ENCODE results near the gene WDR1.

The WDR1 gene

GRCh38 chr4:10083861-10084641, 32.5 kb downstream of the WDR1 start:
- DNase-seq: no peak

- DNase-seq: no peak
Measured at GRCh38 chr4:10083331-10083771, 33.2 kb downstream of the WDR1 start.

DNA sequence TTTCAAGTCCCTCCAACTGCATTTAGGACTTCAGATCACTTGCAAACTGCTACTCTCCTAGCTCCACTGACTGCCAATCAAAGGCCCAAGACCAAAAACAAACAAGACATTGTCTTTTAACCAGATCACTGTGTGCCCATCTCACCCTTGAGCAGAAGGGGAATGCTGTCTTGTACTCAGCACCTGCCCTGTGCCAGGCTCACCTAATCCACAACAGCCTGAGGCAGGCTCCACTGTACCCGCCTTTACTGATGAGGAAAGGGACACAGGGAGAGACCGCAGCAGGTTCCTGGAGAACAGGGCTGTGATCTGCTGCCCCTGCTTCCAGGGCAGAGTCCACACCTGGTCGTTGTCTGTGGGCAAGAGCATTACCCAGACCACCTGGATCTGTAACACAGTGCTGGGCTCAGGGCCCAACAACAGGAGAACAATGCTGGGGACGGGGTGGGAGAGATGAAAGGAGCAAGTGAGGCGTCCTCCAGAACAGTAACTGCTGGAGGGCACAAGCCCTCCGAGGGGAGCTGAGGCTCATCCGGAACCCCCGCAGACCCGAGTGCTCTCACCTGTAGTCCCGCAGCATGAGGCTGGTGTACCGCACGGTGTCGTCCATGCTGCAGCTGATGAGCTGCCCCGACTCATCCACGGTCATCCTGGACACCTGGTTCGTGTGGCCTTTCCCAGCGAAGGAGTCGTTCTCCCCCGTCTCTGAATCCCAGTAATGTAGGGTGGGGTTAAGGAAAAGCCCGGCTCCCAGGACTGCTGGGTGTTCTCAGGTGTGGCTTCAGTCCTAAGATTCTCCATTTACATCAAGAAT, 33.9 kb downstream of the WDR1 start:
- no peak for DNase-seq

DNA sequence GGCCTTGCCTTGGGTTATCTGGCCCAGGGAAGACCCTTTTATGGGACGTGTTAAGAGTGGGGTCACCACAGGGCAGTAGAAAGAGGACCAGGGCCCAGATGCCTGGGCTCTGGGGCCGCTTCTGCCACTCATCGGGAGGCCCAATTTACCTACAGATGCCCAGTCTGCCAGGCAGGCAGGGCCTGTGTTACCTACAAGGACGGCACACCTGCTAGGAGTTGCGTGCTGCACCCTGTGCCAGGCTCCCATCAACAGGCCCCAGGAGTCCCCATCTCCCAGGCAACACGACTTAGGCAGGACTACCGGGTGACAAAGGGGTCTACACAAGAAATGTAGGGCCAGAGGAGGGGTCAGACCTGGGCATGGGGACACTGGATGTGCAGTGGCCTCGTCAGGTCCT, 34.6 kb downstream of the WDR1 start:
- DNase-seq: no peak

DNA sequence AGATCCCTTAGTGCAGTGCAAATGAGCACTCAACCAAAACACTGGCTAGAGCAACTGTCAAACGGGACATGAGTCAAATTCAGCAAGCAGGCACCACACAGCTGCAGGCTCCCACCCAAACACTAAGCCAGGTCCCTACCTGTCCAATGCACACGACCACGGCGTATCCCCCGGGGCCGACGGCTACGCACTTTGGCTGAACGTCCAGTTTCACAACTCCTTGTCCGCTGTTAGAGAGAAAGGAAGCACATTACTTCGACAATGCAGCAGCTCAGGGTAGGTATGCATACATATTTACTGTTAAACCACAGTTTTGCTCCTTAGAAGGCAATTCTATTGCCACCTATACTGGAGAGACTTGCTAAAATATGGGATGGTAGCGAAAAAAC, 35.4 kb downstream of the WDR1 start:
- DNase-seq: no peak

DNA sequence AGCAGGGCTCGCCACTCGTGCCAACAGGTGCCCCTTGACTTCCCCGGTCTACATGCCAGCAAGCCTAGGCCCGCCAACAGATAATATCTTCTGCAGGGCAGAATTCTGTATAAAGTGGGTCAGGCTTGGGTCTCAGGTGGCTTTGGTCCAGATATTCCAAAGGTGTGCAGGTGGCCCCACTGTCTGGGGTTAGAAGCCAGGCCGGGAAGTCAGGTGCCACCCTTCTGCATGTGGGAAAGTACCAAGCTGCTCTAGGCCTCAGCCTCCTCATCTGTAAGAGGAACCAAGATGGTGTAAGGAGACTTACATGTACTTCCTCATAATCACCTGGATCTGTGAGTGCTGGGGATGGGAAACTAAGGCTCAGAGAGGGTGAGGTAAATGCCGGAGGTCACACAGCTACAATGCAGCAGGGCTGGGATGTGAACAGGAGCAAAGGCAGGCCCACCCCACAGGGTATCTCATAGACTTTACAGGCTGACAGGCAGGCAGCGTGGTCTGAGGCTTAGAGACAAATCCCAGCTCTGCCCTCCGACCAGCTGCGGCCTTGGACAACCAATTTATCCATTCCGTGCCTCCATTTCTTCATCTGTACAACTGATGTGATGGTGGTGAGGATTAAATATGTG, 35.9 kb downstream of the WDR1 start:
- no peak for DNase-seq

DNA sequence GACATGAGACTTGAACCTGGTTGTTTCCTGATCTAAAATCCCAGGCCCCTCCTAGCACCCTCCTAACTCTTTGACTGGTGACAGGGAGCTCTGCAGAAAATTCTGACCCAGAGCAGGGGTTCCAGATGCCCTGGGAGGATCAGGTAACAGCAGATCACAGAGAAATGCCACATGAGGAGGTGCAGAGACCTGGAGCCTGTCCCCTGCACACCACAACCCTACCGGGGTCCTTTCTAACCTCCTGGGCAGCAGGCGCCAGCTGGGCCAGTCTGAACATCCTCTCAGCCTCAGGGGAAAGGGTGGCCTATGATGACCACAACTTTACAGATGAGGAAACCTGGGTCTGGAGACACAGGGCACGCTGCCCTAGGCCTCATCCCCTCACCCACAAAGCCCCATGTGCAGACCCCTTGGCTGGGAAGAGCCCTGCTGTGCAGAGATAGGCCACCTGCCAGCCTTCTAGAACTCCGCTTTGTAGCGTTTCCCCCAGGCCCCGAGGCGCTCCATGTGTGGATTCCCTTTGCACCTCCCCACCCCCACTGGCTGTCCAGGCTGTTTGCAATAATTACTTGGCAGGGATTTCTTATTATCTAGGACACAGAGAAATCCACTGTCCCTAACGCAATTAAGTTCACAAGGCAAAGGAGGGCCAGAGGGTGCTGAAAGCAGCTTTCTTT, 36.5 kb downstream of the WDR1 start:
- DNase-seq: no peak

- no peak for DNase-seq
Measured at GRCh38 chr4:10079256-10079655, 37.3 kb downstream of the WDR1 start.

DNA sequence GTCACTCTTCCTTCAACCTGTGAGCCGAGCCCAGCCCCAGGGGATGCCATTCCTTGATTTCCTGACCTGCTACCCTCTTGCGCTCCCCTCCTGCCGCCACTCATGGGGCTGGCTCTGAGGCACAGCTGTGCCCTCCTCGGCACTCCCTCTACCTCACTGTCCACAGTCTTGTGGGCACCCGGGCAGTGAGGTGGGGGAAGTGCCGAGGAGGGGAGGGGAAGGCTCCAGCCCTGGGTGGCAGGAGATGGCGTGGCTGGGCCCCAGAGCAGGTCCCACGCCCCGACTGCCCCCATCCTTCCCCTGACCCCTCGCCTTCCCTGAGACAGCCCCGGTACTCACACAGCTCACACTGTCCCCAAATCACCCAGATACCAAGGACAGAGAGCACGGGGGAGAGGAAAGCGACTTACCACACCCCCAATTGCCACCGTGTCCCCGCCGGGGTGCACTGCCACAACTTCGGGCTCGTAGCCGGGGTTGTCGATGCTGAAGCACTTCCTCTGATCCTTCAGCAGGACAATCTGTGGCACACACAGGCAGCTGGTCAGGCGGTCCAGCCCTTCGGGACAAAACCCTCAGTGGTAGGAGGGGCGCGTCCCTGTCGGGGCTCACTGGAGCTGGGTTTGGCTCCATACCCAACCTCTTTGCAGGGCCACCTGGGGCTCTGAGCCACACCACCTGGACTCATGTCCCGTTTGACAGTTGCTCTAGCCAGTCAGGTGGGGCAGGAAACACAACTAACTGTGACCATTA, 37.9 kb downstream of the WDR1 start:
- no peak for DNase-seq

DNA sequence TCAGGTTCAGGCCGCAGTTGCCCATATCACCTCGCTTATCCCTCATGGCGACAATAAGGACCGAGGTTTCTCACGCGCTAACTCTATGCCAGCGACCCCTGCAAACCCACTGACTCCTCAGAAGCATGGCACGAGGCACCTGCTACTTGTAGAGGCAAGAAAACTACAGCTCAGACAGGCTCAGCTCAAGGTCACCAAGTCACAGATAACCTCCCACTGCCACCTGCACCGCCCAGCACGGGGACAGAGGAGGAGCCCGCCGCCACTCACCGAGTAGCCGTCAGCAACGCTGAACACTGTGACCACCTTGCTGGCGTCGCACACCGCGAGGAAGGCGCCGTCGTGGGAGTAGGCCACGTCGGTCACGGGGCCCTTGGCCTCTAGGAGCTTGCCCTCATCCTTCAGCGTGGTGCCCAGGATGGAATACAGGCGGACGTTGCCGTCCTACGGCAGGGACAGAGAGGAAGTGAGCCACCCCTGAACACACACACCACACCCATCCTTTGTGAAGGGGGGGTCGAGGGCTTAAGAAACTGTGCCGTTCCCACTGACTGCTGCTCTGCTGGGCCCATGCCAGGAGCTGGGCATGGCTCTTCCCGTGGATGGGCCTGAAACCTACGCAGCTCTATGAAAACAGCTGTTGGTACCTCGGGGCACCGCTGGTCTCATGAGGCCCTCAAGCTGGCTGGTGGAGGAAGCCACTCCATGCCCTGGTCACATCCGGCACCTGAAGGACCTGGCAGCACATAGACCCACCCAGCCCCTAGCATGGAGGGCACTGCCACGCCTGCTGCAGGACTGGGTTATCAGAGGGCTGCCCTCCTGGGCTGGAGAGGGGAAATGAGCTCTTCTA, 38.9 kb downstream of the WDR1 start:
- DNase-seq: no peak

- no peak for DNase-seq
Measured at GRCh38 chr4:10077076-10077475, 39.5 kb downstream of the WDR1 start.

DNA sequence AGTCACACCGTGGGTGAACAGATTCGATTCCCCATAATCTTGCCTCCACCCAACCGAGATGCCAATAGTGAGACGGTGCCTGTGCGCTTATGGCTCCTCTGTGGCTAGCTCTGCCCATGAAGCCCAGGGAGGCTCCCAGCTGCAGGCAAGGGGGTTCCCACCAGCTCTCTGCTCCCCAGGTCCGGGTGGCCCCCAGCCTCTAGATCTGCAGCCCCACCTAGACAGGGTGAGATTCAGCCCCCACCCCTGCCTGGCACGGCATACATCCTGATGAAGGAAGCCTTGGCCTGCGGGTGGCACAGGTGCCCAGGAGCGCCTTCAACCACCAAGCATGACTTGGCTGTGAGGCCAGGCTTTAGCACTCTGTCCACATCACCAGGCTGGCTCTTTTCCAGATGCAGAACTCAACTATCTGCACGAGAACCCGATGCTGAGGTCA, 40.6 kb downstream of the WDR1 start:
- DNase-seq: no peak

DNA sequence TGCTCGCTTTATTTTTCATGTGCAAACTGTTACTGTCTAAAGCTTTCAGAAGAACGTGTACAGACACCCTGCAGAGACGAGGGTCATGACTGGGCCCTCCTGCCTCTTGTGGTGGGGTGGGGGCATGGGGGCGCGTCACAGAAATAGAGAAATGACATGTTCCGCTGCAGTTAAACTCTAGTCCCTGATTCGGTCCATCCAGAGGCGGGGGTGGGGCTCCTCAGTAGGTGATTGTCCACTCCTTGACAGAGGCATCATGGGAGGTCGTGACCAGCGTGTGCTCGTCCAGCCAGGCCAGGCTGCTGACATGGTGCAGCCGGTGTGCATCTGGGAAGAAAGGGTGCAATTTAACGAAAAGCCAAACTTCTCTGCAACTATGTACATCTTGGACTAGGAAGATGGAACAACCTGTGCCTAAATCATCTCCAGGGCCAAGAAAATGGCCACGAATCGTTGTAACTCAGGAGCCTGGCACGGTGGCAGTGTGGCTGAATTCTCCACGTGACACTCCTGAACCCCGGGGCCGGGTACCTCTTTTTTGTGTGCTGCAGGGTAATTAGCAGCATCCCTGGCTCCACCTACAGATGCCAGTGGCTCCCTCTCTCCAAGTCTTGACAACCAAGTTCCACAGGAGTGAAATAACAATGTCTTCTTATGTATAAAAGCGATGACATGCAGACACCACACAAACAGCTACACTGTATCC, 41.3 kb downstream of the WDR1 start:
- no peak for DNase-seq

DNA sequence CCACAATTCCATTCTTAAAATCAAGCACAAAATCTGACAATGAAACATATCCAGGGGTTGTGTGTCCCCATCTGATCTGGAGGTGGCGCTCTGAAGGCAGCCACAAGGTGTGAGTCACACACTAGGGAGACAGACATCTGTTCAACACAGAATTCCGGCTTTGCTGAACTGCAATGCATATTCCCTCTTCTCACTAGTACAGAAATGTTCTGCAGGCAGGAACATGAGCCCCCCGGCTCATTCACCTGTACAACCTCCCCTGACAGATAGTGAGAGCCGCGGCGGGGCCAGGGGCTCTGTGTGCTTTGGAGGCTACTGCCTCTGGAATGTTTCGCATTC, 41.9 kb downstream of the WDR1 start:
- no peak for DNase-seq

GRCh38 chr4:10074076-10074766, 42.4 kb downstream of the WDR1 start:
- no peak for DNase-seq

DNA sequence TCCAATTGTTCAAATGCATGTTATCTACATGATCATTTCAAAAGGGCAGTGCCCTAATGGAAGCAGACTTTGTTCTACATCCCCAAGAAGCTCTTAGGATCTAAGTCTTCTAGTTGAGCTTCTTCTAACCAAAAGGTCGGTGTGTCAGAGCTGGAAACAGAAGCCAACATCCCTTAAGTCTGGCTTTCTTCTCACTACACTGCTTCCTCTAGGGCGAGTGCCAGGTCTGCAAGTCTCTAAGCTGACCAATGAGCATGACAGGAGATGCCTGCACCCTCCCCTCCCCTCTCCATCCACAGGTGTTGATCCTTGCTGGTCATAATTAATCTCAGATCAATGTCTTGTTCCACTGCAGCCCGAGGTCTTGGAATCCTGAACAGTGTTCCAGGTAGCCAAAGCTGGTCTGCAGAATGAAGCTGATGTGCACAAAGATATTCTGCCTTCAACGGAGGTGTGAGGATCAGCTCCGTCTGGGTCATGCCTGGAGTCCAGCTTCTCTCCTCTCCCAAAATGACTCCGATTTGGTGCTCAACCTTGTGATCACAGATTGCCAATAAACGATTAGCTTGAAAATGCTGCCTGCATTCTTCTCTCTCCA, 44.1 kb downstream of the WDR1 start:
- DNase-seq: no peak

- DNase-seq: no peak
Measured at GRCh38 chr4:10069075-10069642, 47.4 kb downstream of the WDR1 start.

GRCh38 chr4:10066670-10067651, 49.6 kb downstream of the WDR1 start:
- DNase-seq: no peak
